ENCODE measurements around the gene TMPRSS2.

TMPRSS2 gene

GRCh38 chr21:41536827-41537103 is 28.8 kb upstream of the TMPRSS2 start:
- Histone ChIP-seq H3K36me3 (replicated peaks in 1 of 2; ENCODE audit: control insufficient read depth in 2 of 2, insufficient read depth in 2 of 2, low read length in 2 of 2) (no peaks in the 10 kb centered on the region), H2BK12ac (ENCODE audit: low read length) (no peak overlapping the region), H3K9me3 (replicated peaks in 1 of 2; ENCODE audit: control insufficient read depth in 2 of 2, insufficient read depth in 1 of 2, low read depth in 1 of 2, low read length in 2 of 2) (peaks cover 0 to 1% of the 10 kb centered on the region in 2 donors), H3K4ac (ENCODE audit: low read length) (no peak overlapping the region), H2BK5ac (ENCODE audit: low read length) (no peak overlapping the region), H3K4me1 (ENCODE audit: control insufficient read depth in 2 of 2, insufficient read depth in 1 of 2, low read depth in 1 of 2, low read length in 2 of 2) (no peaks in the 10 kb centered on the region), H3K27me3 (ENCODE audit: control insufficient read depth in 3 of 3, insufficient read depth in 3 of 3, low read depth in 1 of 3, low read length in 3 of 3) (peaks cover 0 to 4% (median 0%) of the 10 kb centered on the region in 3 experiments), H4K8ac (ENCODE audit: low read depth, low read length) (no peak overlapping the region), H2AFZ (ENCODE audit: low read length) (no peak overlapping the region), H2BK120ac (ENCODE audit: low read depth, low read length) (no peak overlapping the region), H3K14ac (ENCODE audit: low read length) (no peak overlapping the region), H3K23ac (ENCODE audit: low read depth, low read length, poor library complexity) (no peak overlapping the region), H3K79me1 (ENCODE audit: low read depth, low read length) (no peaks in the 10 kb centered on the region), H3K9ac (ENCODE audit: low read depth, low read length, poor library complexity) (no peak overlapping the region), H2BK15ac (ENCODE audit: low read length) (no peak overlapping the region), H3K18ac (ENCODE audit: low read length) (no peak overlapping the region), H3K4me2 (ENCODE audit: insufficient read depth, low read length, poor library complexity, severe bottlenecking) (no peak overlapping the region), H2AK5ac (ENCODE audit: low read depth, low read length) (no peak overlapping the region), H4K91ac (ENCODE audit: low read depth, low read length, poor library complexity) (no peak overlapping the region), H3K27ac (replicated peaks; ENCODE audit: low read length) (no peak overlapping the region), H3K4me3 (ENCODE audit: low read length in 2 of 2) (no peak overlapping the region)
- WGBS, 2 donors (ENCODE audit: extremely low coverage in 2 of 2, insufficient read length in 2 of 2, insufficient replicate concordance in 1 of 2), result no CpG with 5 or more reads among the region's 7 CpGs
- DNase-seq (ENCODE audit: low spot score), result no peak

- Histone ChIP-seq H3K23ac (ENCODE audit: low read depth, low read length, poor library complexity) (peak overlapping the region; percentile 34), H3K14ac (ENCODE audit: low read length) (no peak overlapping the region), H3K27me3 (ENCODE audit: control insufficient read depth in 3 of 3, insufficient read depth in 3 of 3, low read depth in 1 of 3, low read length in 3 of 3) (peaks cover 0 to under 1% (median 0%) of the 10 kb centered on the region in 3 experiments), H3K9me3 (replicated peaks in 1 of 2; ENCODE audit: control insufficient read depth in 2 of 2, insufficient read depth in 1 of 2, low read depth in 1 of 2, low read length in 2 of 2) (peaks cover 0 to 1% of the 10 kb centered on the region in 2 donors), H3K4ac (ENCODE audit: low read length) (no peak overlapping the region), H3K36me3 (replicated peaks in 1 of 2; ENCODE audit: control insufficient read depth in 2 of 2, insufficient read depth in 2 of 2, low read length in 2 of 2) (no peaks in the 10 kb centered on the region), H3K9ac (ENCODE audit: low read depth, low read length, poor library complexity) (peak overlapping the region; percentile 30), H3K18ac (ENCODE audit: low read length) (peak overlapping the region; percentile 65), H2AK5ac (ENCODE audit: low read depth, low read length) (no peak overlapping the region), H3K4me3 (ENCODE audit: low read length in 2 of 2) (no peak overlapping the region), H2BK5ac (ENCODE audit: low read length) (no peak overlapping the region), H2AFZ (ENCODE audit: low read length) (no peak overlapping the region), H3K4me1 (ENCODE audit: control insufficient read depth in 2 of 2, insufficient read depth in 1 of 2, low read depth in 1 of 2, low read length in 2 of 2) (no peaks in the 10 kb centered on the region), H4K8ac (ENCODE audit: low read depth, low read length) (no peak overlapping the region), H4K91ac (ENCODE audit: low read depth, low read length, poor library complexity) (no peak overlapping the region), H2BK12ac (ENCODE audit: low read length) (no peak overlapping the region), H3K4me2 (ENCODE audit: insufficient read depth, low read length, poor library complexity, severe bottlenecking) (no peak overlapping the region), H2BK120ac (ENCODE audit: low read depth, low read length) (no peak overlapping the region), H2BK15ac (ENCODE audit: low read length) (no peak overlapping the region), H3K79me1 (ENCODE audit: low read depth, low read length) (no peaks in the 10 kb centered on the region), H3K27ac (replicated peaks; ENCODE audit: low read length) (no peak overlapping the region)
- WGBS, 2 donors (ENCODE audit: extremely low coverage in 2 of 2, insufficient read length in 2 of 2, insufficient replicate concordance in 1 of 2), result no CpG with 5 or more reads among the region's 19 CpGs
- no peak for DNase-seq (ENCODE audit: low spot score)
Observed at GRCh38 chr21:41536076-41536826, 28.3 kb upstream of the TMPRSS2 start.

GRCh38 chr21:41530366-41530765 is 22.4 kb upstream of the TMPRSS2 start:
- H2BK12ac ChIP-seq (ENCODE audit: low read length), result no peak overlapping the region
- H3K4me3 ChIP-seq (ENCODE audit: low read length in 2 of 2), result no peak overlapping the region
- no peak overlapping the region for H2BK15ac ChIP-seq (ENCODE audit: low read length)
- no CpG with 5 or more reads among the region's 4 CpGs for WGBS, 2 donors (ENCODE audit: extremely low coverage in 2 of 2, insufficient read length in 2 of 2, insufficient replicate concordance in 1 of 2)
- no peak overlapping the region for H3K4ac ChIP-seq (ENCODE audit: low read length)
- H3K36me3 ChIP-seq (replicated peaks in 1 of 2; ENCODE audit: control insufficient read depth in 2 of 2, insufficient read depth in 2 of 2, low read length in 2 of 2), result no peaks in the 10 kb centered on the region
- H3K14ac ChIP-seq (ENCODE audit: low read length), result no peak overlapping the region
- H3K4me2 ChIP-seq (ENCODE audit: insufficient read depth, low read length, poor library complexity, severe bottlenecking), result no peak overlapping the region
- no peak overlapping the region for H2AFZ ChIP-seq (ENCODE audit: low read length)
- no peak overlapping the region for H4K8ac ChIP-seq (ENCODE audit: low read depth, low read length)
- H2BK120ac ChIP-seq (ENCODE audit: low read depth, low read length), result no peak overlapping the region
- H3K9me3 ChIP-seq (replicated peaks in 1 of 2; ENCODE audit: control insufficient read depth in 2 of 2, insufficient read depth in 1 of 2, low read depth in 1 of 2, low read length in 2 of 2), result peaks cover 0 to 1% of the 10 kb centered on the region in 2 donors
- peaks cover 0 to 1% of the 10 kb centered on the region in 2 donors for H3K4me1 ChIP-seq (ENCODE audit: control insufficient read depth in 2 of 2, insufficient read depth in 1 of 2, low read depth in 1 of 2, low read length in 2 of 2)
- H3K79me1 ChIP-seq (ENCODE audit: low read depth, low read length), result no peaks in the 10 kb centered on the region
- H3K27ac ChIP-seq (replicated peaks; ENCODE audit: low read length), result no peak overlapping the region
- no peak overlapping the region for H2BK5ac ChIP-seq (ENCODE audit: low read length)
- no peak for DNase-seq (ENCODE audit: low spot score)
- no peak overlapping the region for H3K9ac ChIP-seq (ENCODE audit: low read depth, low read length, poor library complexity)
- H2AK5ac ChIP-seq (ENCODE audit: low read depth, low read length), result no peak overlapping the region
- H3K23ac ChIP-seq (ENCODE audit: low read depth, low read length, poor library complexity), result no peak overlapping the region
- H3K27me3 ChIP-seq (ENCODE audit: control insufficient read depth in 3 of 3, insufficient read depth in 3 of 3, low read depth in 1 of 3, low read length in 3 of 3), result no peaks in the 10 kb centered on the region
- H3K18ac ChIP-seq (ENCODE audit: low read length), result no peak overlapping the region
- no peak overlapping the region for H4K91ac ChIP-seq (ENCODE audit: low read depth, low read length, poor library complexity)

GRCh38 chr21:41529769-41530168 is 21.8 kb upstream of the TMPRSS2 start:
- no peak overlapping the region for H4K8ac ChIP-seq (ENCODE audit: low read depth, low read length)
- H3K79me1 ChIP-seq (ENCODE audit: low read depth, low read length), result no peaks in the 10 kb centered on the region
- no peak overlapping the region for H3K4me2 ChIP-seq (ENCODE audit: insufficient read depth, low read length, poor library complexity, severe bottlenecking)
- H2AK5ac ChIP-seq (ENCODE audit: low read depth, low read length), result no peak overlapping the region
- no peak overlapping the region for H2BK5ac ChIP-seq (ENCODE audit: low read length)
- DNase-seq (ENCODE audit: low spot score), result no peak
- H2BK120ac ChIP-seq (ENCODE audit: low read depth, low read length), result no peak overlapping the region
- H3K14ac ChIP-seq (ENCODE audit: low read length), result no peak overlapping the region
- peaks cover 0 to 1% of the 10 kb centered on the region in 2 donors for H3K9me3 ChIP-seq (replicated peaks in 1 of 2; ENCODE audit: control insufficient read depth in 2 of 2, insufficient read depth in 1 of 2, low read depth in 1 of 2, low read length in 2 of 2)
- no peak overlapping the region for H2BK12ac ChIP-seq (ENCODE audit: low read length)
- no peak overlapping the region for H3K4ac ChIP-seq (ENCODE audit: low read length)
- H2AFZ ChIP-seq (ENCODE audit: low read length), result no peak overlapping the region
- no peak overlapping the region for H3K9ac ChIP-seq (ENCODE audit: low read depth, low read length, poor library complexity)
- no peaks in the 10 kb centered on the region for H3K36me3 ChIP-seq (replicated peaks in 1 of 2; ENCODE audit: control insufficient read depth in 2 of 2, insufficient read depth in 2 of 2, low read length in 2 of 2)
- H3K18ac ChIP-seq (ENCODE audit: low read length), result no peak overlapping the region
- no peak overlapping the region for H3K4me3 ChIP-seq (ENCODE audit: low read length in 2 of 2)
- peaks cover 0 to 1% of the 10 kb centered on the region in 2 donors for H3K4me1 ChIP-seq (ENCODE audit: control insufficient read depth in 2 of 2, insufficient read depth in 1 of 2, low read depth in 1 of 2, low read length in 2 of 2)
- H2BK15ac ChIP-seq (ENCODE audit: low read length), result no peak overlapping the region
- no CpG with 5 or more reads among the region's 9 CpGs for WGBS, 2 donors (ENCODE audit: extremely low coverage in 2 of 2, insufficient read length in 2 of 2, insufficient replicate concordance in 1 of 2)
- H3K23ac ChIP-seq (ENCODE audit: low read depth, low read length, poor library complexity), result no peak overlapping the region
- H4K91ac ChIP-seq (ENCODE audit: low read depth, low read length, poor library complexity), result no peak overlapping the region
- no peaks in the 10 kb centered on the region for H3K27me3 ChIP-seq (ENCODE audit: control insufficient read depth in 3 of 3, insufficient read depth in 3 of 3, low read depth in 1 of 3, low read length in 3 of 3)
- no peak overlapping the region for H3K27ac ChIP-seq (replicated peaks; ENCODE audit: low read length)

Measured in neuronal stem cell (in vitro differentiated cells).